ENCODE results near the gene TM9SF1. TPM values are rescaled to one million over a fixed set of nuclear protein-coding genes. Genes with fewer than 3 reads are reported as not detected.
"Not testable (repeated sequence)": the region's sequence is repeated elsewhere in the genome, so short reads cannot be mapped to it uniquely, and the experiment has no call there.

The TM9SF1 gene
- total RNA-seq, 1 experiment from 2014 or later = 35.2 TPM

DNA sequence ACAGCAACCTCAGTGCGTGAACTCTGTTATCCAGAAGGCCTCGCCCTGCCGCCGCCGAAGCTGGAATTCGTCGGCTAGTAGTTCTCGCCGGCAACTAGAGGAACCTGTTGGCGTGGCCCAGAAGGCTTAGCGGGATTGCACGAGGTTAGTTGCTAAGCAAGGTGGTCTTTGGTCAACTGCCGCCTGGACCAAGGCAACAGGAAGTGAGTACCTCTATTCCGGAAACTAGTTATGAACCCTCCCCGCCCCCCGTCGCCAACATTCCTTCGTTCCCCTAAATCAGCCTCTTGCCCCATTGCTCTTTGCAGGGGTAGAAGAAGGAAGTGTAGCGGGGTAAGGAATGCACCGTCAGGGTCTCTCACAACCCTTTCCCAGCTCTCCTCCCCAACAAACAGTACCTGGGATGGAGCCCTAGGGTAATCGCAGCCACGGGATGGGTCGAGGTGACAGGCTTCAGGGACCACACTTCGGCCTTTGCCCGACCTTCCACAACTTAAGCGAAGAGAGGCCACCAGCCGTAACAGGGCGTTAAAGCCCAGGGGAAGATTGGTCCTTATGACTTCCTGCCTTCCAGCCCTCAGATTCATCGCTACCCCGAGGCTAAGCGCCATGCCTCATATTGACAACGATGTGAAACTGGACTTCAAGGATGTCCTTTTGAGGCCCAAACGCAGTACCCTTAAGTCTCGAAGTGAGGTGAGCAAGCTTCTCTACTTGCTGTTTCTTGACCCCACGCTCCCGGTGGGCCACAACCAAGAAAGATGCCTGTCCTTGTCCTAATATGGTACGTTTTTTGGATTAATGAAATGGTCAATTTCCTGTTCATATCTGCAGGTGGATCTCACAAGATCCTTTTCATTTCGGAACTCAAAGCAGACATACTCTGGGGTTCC, 37.6 kb upstream of the TM9SF1 start, which contains the start of gene GMPR2:
TSS of gene GMPR2 (plus strand) at position 285 of the 893 bp plus-strand sequence. CDS start at position 610, 325 bp downstream.
- H3K36me3 ChIP-seq (replicated peaks; ENCODE audit: control insufficient read depth, insufficient read depth, low read length) = peaks cover 10% of the 10 kb centered on the region
- peak; percentile 66 for DNase-seq
- H3K27me3 ChIP-seq (ENCODE audit: control insufficient read depth, insufficient read depth, low read length) = no peaks in the 10 kb centered on the region
- peak within 1 kb of the TSS; percentile 87 for H3K4me3 ChIP-seq (ENCODE audit: insufficient read depth, low read depth, low read length)

DNA sequence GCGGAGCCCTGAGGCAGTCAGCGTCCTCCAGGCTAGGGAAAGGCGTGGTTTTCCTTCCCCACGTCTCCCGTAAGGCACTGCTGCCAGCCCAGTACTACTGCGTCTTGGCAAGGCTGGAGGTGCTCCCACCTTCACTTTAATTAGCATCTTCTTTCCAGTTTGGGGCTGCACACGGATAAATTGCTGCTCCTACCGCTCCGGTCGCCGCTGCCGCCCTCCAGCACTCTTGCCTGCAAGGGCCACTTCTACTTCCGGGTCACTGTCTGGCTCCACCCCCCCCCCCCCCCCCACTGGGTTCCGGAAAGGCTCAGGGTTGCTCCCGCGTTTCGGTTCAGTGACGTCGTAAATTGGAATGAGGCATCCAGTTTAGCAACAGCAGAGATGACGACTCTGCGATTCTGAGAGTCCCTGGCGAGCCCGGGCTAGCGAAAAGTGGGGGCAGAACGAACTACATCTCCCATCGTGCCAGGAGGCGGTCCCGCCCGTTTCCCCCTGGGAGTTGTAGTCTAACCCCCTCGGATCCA, 36.9 kb upstream of the TM9SF1 start, which contains the start of gene NEDD8:
TSS of gene NEDD8 (minus strand) at position 247 of the 524 bp plus-strand sequence. CDS start at position 147, 100 bp downstream.
- peak; percentile 92 for DNase-seq
- Histone ChIP-seq H3K36me3 (replicated peaks; ENCODE audit: control insufficient read depth, insufficient read depth, low read length) (peaks cover 8% of the 10 kb centered on the region), H3K27me3 (ENCODE audit: control insufficient read depth, insufficient read depth, low read length) (no peaks in the 10 kb centered on the region), H3K4me3 (ENCODE audit: insufficient read depth, low read depth, low read length) (peak within 1 kb of the TSS; percentile 87)

DNA sequence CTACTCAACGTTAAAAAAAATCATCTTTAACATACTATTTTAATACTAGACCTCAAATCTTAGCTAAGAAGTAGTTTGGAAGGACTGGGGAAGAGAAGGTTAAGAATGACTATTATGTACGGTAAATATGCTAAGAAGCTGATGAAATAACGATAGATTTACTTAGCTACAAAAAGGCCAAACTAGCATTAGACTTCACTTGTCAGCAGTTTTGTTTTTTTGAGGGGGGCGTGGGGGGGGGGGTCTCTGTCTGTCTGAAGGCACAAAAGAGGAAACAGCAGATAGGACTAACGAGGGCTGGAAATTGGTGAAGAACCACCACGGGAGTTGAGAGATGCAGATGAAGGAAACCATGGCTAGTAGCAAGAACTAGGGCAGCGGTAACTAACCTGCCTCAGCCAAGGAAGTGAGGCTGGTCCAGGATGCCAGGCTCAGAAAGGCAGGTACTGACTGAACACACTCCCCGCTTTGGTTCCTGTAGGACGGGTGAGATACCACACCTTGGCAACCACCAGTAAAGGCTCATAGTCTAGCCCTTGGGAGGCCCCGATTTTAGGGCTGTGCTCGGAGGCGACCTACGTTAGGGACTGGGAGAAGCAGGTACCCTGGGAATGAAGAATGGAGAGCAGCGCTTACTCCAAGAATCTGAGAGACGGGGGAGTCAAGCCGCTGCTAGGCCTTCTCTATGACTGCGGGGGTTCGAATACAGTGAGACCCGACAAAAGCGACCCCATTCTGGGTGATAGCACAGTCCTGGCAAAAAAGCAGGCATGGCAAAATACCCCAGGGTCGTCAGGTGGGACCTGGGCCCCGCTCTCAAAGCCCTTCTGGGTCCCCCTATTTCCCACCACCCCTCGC, 36.3 kb upstream of the TM9SF1 start:
- peak overlapping the region; percentile 87 for H3K4me3 ChIP-seq (ENCODE audit: insufficient read depth, low read depth, low read length)
- H3K36me3 ChIP-seq (replicated peaks; ENCODE audit: control insufficient read depth, insufficient read depth, low read length) = peaks cover 3% of the 10 kb centered on the region
- no peaks in the 10 kb centered on the region for H3K27me3 ChIP-seq (ENCODE audit: control insufficient read depth, insufficient read depth, low read length)
- peak; percentile 84 for DNase-seq

DNA sequence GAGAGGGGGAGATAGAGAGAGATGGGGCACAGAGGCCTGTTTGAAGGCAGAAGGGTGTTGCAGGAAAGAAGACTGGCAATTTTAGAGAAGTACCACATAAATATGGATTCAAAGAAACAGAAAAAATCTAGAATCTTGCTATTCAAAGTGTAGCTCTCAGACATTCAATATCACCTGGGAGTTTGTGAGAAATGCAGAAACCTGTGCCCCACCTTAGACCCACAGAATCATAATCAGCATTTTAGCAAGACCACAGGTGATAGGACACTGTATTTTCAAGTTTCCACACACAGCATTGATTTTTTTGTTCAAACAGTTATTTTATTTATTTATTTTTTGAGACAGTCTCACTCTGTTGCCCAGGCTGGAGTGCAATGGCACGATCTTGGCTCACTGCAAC, 33.7 kb upstream of the TM9SF1 start:
- no peaks in the 10 kb centered on the region for H3K36me3 ChIP-seq (replicated peaks; ENCODE audit: control insufficient read depth, insufficient read depth, low read length)
- no peak overlapping the region for H3K4me3 ChIP-seq (ENCODE audit: insufficient read depth, low read depth, low read length)
- no peaks in the 10 kb centered on the region for H3K27me3 ChIP-seq (ENCODE audit: control insufficient read depth, insufficient read depth, low read length)
- DNase-seq = no peak

DNA sequence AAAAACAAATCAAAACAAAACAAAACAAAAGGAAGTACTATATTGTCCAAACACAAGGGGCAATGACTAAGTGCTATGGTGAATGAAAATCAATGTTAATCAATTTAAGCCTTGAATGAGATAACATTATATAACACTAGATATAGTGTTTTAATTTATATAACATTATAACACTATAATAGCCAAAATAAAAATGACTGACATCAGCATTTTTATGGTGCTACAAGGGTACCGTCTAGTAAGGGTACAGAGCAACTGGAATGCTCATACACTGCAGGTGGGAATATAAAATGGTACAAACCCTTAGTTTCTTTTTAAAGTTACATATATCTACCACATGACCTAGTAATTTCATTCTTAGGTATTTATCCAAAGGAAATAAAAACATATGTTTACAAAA, 31.2 kb upstream of the TM9SF1 start:
- no peak overlapping the region for H3K4me3 ChIP-seq (ENCODE audit: insufficient read depth, low read depth, low read length)
- H3K36me3 ChIP-seq (replicated peaks; ENCODE audit: control insufficient read depth, insufficient read depth, low read length) = no peaks in the 10 kb centered on the region
- no peak for DNase-seq
- H3K27me3 ChIP-seq (ENCODE audit: control insufficient read depth, insufficient read depth, low read length) = no peaks in the 10 kb centered on the region

DNA sequence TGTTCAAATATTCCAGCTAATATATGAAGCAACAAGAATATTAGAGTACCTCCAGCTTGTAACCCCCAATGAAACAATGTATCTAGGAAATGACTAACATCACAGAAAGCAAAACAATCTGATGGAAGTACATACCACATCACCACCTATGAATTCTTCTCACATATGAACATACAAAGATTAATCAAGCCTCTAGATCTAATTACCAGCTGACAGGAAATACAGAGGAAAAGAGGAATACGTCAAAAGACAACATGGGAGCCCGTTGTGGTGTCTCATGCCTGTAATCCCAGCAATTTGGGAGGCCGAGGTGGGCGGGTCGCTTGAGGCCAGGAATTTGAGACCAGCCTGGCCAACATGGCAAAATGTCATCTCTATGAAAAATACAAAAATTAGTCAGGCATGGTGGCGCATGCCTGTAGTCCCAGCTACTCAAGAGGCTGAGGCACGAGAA, 29.4 kb upstream of the TM9SF1 start:
- DNase-seq = no peak
- no peak overlapping the region for H3K4me3 ChIP-seq (ENCODE audit: insufficient read depth, low read depth, low read length)
- H3K36me3 ChIP-seq (replicated peaks; ENCODE audit: control insufficient read depth, insufficient read depth, low read length) = no peaks in the 10 kb centered on the region
- no peaks in the 10 kb centered on the region for H3K27me3 ChIP-seq (ENCODE audit: control insufficient read depth, insufficient read depth, low read length)

DNA sequence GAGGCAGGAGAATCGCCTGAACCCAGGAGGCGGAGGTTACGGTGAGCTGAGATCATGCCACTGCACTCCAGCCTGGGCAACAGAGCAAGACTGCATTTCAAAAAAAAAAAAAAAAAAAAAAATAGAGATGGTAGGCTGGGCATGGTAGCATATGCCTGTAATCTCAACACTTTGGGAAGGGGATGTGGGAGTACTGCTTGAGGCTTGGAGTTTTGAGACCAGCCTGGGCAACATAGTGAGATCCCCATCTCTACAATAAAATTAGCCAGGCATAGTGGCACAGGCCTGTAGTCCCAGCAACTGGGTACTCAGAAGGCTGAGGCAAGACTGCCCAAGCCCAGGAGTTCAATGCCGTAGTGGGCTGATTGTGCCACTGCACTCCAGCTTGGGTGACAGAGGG, 27.7 kb upstream of the TM9SF1 start:
- not testable (repeated sequence) for H3K27me3 ChIP-seq (ENCODE audit: control insufficient read depth, insufficient read depth, low read length); H3K4me3 ChIP-seq (ENCODE audit: insufficient read depth, low read depth, low read length); DNase-seq; H3K36me3 ChIP-seq (replicated peaks; ENCODE audit: control insufficient read depth, insufficient read depth, low read length)

DNA sequence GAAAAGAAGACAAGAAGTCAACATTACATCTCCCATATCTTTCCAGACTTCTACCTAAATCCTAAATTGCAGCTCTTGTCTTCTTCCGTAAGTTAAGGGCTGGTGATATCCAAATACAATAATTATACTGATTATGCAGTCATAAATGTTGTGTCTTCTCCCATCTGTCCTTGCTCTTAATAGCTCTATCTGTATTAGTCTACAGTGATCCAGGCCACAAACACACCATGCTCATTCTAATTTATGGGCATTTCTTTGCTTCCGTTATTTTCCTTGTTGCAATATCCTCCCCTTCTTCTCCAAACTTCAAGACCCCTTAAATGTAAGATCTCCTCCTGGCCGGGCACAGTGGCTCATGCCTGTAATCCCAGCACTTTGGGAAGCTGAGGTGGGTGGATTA, 24.3 kb upstream of the TM9SF1 start:
- H3K27me3 ChIP-seq (ENCODE audit: control insufficient read depth, insufficient read depth, low read length) = no peaks in the 10 kb centered on the region
- H3K36me3 ChIP-seq (replicated peaks; ENCODE audit: control insufficient read depth, insufficient read depth, low read length) = peaks cover 3% of the 10 kb centered on the region
- no peak overlapping the region for H3K4me3 ChIP-seq (ENCODE audit: insufficient read depth, low read depth, low read length)
- no peak for DNase-seq

DNA sequence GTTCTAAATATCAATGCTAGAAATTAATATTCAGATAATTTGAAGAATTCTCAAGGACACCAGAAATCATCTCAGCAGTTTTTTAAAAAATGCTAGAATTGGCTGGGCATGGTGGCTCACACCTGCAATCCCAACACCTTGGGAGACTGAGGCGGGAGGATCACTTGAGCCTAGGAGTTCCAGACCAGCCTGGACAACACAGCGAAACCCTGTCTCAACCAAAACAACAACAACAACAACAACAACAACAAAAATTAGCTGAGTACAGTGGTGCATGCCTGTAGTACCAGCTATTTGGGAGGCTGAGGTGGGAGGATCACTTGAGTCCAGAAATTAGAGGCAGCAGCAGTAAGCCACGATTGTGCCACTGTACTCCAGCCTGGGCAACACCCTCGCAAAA, 23.8 kb upstream of the TM9SF1 start:
- Histone ChIP-seq H3K4me3 (ENCODE audit: insufficient read depth, low read depth, low read length) (no peak overlapping the region), H3K36me3 (replicated peaks; ENCODE audit: control insufficient read depth, insufficient read depth, low read length) (peaks cover 3% of the 10 kb centered on the region), H3K27me3 (ENCODE audit: control insufficient read depth, insufficient read depth, low read length) (no peaks in the 10 kb centered on the region)
- DNase-seq = no peak

DNA sequence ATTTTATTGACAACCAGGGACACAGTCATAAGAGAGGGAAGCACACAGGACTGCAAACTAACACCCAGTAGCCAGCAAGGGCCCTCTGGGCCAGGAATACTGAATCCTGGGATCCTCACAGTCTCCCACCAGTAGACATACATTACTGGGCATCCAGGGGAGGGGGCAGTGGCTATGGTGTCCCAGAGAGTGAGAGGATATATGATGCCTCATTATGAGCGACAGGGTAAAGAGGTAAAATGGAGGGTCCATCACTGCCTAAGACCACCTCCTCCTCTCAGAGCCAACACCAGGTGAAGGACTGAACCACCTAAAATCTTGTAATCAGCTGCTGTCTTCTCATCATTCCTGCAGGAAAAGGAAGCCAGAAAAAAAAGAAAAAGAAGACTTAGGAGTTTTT, 21.6 kb upstream of the TM9SF1 start:
- not testable (repeated sequence) for H3K4me3 ChIP-seq (ENCODE audit: insufficient read depth, low read depth, low read length); DNase-seq; H3K27me3 ChIP-seq (ENCODE audit: control insufficient read depth, insufficient read depth, low read length); H3K36me3 ChIP-seq (replicated peaks; ENCODE audit: control insufficient read depth, insufficient read depth, low read length)

DNA sequence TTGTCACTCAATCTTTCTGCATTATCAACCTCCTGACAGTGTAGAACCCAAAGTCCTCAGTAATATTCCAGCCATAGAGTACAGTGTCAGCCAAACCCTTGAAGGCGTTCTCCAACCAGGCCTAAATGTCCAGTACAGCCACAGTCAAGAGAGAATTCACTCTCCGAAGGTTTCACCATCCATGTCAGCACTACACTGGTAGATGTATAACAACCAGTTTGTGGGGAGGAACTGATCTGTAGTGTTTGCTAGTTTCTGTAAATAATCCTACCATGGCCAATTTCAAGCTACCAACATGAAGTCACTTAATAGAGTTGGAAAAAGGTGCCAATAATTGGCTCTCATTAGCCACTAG, 21.1 kb upstream of the TM9SF1 start:
- no peak for DNase-seq
- Histone ChIP-seq H3K36me3 (replicated peaks; ENCODE audit: control insufficient read depth, insufficient read depth, low read length) (peaks cover 3% of the 10 kb centered on the region), H3K4me3 (ENCODE audit: insufficient read depth, low read depth, low read length) (no peak overlapping the region), H3K27me3 (ENCODE audit: control insufficient read depth, insufficient read depth, low read length) (no peaks in the 10 kb centered on the region)

DNA sequence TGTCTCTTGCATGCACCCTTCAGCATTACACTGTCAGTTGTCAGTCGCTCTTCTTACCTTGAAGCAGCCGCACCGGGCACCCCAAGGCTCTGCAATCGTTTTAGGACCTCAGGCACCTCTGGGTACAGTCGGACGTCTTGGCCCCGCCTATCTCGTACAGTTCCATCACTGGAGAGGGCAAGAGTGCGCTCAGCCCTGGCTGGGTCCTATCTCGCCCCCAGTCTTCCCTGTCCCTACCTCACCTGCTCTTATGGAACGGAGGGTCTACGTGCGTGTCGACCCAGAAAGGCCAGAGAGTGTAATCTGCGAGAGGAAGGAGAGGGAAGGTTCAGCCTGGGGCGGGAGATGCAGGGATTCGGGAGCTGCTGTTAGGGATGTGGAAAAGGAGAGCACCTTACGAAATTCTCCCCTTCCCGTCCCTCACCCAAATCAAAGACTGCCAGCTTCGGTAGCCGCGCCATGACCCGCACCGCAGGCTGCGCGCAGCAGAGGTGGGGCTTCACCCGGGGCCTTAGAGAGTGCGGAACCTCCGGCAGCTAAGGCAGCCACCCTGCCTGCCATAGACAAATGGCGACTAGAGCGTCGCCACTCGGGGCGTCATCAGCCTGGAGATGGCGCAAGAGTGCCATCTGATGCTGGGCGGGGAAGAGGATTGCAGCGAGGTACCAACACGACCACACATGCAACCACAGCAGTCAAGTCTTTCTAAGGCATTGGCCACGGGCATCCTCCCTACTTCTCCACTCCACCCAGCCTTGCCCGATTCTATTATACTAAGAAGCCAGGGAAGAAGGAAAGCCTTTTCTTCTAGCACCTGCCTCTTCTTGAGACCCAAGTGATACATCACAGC, 20.5 kb upstream of the TM9SF1 start, which contains the start of gene MDP1:
TSS of gene MDP1 (minus strand) at position 572 of the 850 bp plus-strand sequence. CDS start at position 461, 111 bp downstream.
- H3K27me3 ChIP-seq (ENCODE audit: control insufficient read depth, insufficient read depth, low read length) = no peaks in the 10 kb centered on the region
- H3K4me3 ChIP-seq (ENCODE audit: insufficient read depth, low read depth, low read length) = peak within 1 kb of the TSS; percentile 74
- peaks cover 3% of the 10 kb centered on the region for H3K36me3 ChIP-seq (replicated peaks; ENCODE audit: control insufficient read depth, insufficient read depth, low read length)
- peak; percentile 93 for DNase-seq

DNA sequence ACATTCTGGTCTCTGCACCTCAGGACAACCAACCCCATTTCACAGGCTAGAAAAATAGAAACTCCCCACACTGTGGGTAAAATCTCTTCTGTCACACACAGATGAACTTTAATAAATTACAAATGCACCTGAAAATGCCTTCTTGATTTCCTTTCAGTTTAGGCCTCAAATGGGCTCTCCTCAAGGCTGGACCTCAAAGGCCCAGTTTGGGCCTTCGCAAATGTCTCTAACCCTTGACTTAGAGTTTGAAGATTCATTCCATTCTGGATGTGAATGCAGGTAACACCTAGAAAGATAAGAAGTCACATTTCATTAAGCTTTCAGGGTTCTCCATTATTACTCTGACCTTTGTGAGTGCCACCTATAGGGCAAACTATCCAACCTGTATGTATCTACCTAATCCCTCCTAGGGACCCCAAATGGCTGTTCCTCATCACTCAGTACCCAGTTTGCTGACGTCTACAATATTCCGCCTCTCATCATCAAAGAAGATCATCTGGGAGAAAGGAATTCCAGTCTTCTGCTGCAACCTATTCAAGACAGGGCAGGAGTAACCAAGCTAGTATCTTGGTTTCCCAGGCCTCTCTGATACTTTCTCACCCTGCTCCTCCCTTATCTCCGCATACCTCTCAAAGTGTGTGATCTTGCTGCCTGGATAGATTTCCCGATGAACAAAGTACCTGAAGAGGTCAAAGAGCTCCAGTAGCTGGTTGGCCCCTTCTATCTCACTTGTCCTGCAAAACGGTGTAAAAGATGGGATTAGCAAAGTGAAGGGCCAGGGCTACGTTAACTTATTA, 18.8 kb upstream of the TM9SF1 start:
- Histone ChIP-seq H3K27me3 (ENCODE audit: control insufficient read depth, insufficient read depth, low read length) (no peaks in the 10 kb centered on the region), H3K4me3 (ENCODE audit: insufficient read depth, low read depth, low read length) (peak overlapping the region; percentile 37), H3K36me3 (replicated peaks; ENCODE audit: control insufficient read depth, insufficient read depth, low read length) (peaks cover 15% of the 10 kb centered on the region)
- DNase-seq = no peak
